HTR-8/SVneo (cell line): Measurements from ENCODE around the gene CORO2A.

Experiments
- DNase-seq: peaks from one replicate; pipeline ENCODE4 v3.0.0; 2011; ENCODE audit warnings: low spot score, mixed read lengths; ENCODE audit not compliant: insufficient read length
- FAIRE-seq: peaks from 2 replicates; lab custom pipeline; 2011; peaks lifted over from hg19 to GRCh38; lab: Jason Lieb, UNC

Gene CORO2A

GRCh38 chr9:98193336-98193944 lies 1.0 kb upstream of the CORO2A start:
- DNase-seq = no peak
- no peak for FAIRE-seq

GRCh38 chr9:98191671-98192502 lies 550 bp downstream of the CORO2A start:
- FAIRE-seq (no peak), DNase-seq (peak; percentile 22)

GRCh38 chr9:98191181-98191608 lies 1.2 kb downstream of the CORO2A start:
- no peak for FAIRE-seq
- no peak for DNase-seq

- DNase-seq (no peak), FAIRE-seq (no peak)
Observed at GRCh38 chr9:98190757-98191105, 1.7 kb downstream of the CORO2A start.

GRCh38 chr9:98189412-98189811 lies 3.0 kb downstream of the CORO2A start:
- DNase-seq = no peak
- no peak for FAIRE-seq

- no peak for FAIRE-seq
- no peak for DNase-seq
Observed at GRCh38 chr9:98187926-98188325, 4.5 kb downstream of the CORO2A start.

- FAIRE-seq = no peak
- no peak for DNase-seq
Observed at GRCh38 chr9:98186236-98186635, 6.2 kb downstream of the CORO2A start.

- DNase-seq = no peak
- no peak for FAIRE-seq
Observed at GRCh38 chr9:98185611-98186171, 6.7 kb downstream of the CORO2A start.

- FAIRE-seq (no peak), DNase-seq (no peak)
Observed at GRCh38 chr9:98185021-98185567, 7.3 kb downstream of the CORO2A start.

GRCh38 chr9:98184326-98184725 lies 8.1 kb downstream of the CORO2A start:
- DNase-seq (no peak), FAIRE-seq (no peak)

- no peak for DNase-seq
- no peak for FAIRE-seq
Observed at GRCh38 chr9:98182889-98183599, 9.4 kb downstream of the CORO2A start.

- DNase-seq (no peak), FAIRE-seq (no peak)
Observed at GRCh38 chr9:98182069-98182820, 10.2 kb downstream of the CORO2A start.

GRCh38 chr9:98181746-98182068 lies 10.7 kb downstream of the CORO2A start:
- DNase-seq (no peak), FAIRE-seq (no peak)

GRCh38 chr9:98180996-98181395 lies 11.4 kb downstream of the CORO2A start:
- DNase-seq (no peak), FAIRE-seq (no peak)

- no peak for DNase-seq
- FAIRE-seq = no peak
Observed at GRCh38 chr9:98178874-98179850, 13.3 kb downstream of the CORO2A start.

- no peak for FAIRE-seq
- no peak for DNase-seq
Observed at GRCh38 chr9:98176391-98177259, 15.8 kb downstream of the CORO2A start.

GRCh38 chr9:98175762-98176161 lies 16.7 kb downstream of the CORO2A start:
- no peak for FAIRE-seq
- DNase-seq = no peak

GRCh38 chr9:98175028-98175569 lies 17.3 kb downstream of the CORO2A start:
- DNase-seq (no peak), FAIRE-seq (no peak)
